IMR-90 (cell line): ENCODE measurements around the gene RBPJ. TPM values are rescaled to one million over a fixed set of nuclear protein-coding genes. Genes with fewer than 3 reads are reported as not detected.
A peak's percentile ranks its signal among the peaks of the same experiment; 100 is the strongest.

Experiments
- ATAC-seq: fragments of 200-7000 bp; cut with Tn5 transposase; 2 replicates; pipeline ENCODE4 v1.9.1; 2020; ENCODE audit warnings: low read depth, mild to moderate bottlenecking, moderate library complexity
- BruUV-seq: library from RNA; stranded (reverse); fragments of 400-500 nt; replicated peaks from 2 replicates; lab custom pipeline; 2021; lab: Mats Ljungman, UMichigan
- CTCF ChIA-PET: fragments of 300-600 bp; formaldehyde crosslinking; extraction: SDS; loops from one replicate; lab custom pipeline; 2021; ENCODE audit warnings: antibody characterized with exemption; lab: Yijun Ruan, JAX
- POLR2A ChIA-PET: fragments of 300-600 bp; sonication (Branson Sonifier 250); formaldehyde crosslinking; loops from one replicate; lab custom pipeline; 2022; ENCODE audit warnings: antibody characterized with exemption; ENCODE audit not compliant: unreplicated experiment; lab: Charles Lee
- DNase-seq: peaks from one replicate; pipeline ENCODE4 v3.0.0; 2013
- H2AFZ ChIP-seq: replicated peaks from 2 replicates; pipeline ENCODE3; 2013; ENCODE audit warnings: low read length, mild to moderate bottlenecking; ENCODE audit not compliant: poor library complexity
- H2AK5ac ChIP-seq: 2 replicates; pipeline ENCODE4 v1.6.1; 2013; ENCODE audit warnings: low read depth, low read length, inconsistent platforms
- H2AK9ac ChIP-seq: replicated peaks from 2 replicates; pipeline ENCODE3; 2013; ENCODE audit warnings: mild to moderate bottlenecking, low read depth, low read length, moderate library complexity; ENCODE audit not compliant: poor library complexity
- H2BK120ac ChIP-seq: 2 replicates; pipeline ENCODE4 v1.6.1; 2013; ENCODE audit warnings: low read depth, low read length, inconsistent platforms
- H2BK15ac ChIP-seq: 3 replicates; pipeline ENCODE4 v1.6.1; 2013; ENCODE audit warnings: low read depth, low read length, inconsistent platforms
- H2BK20ac ChIP-seq: 2 replicates; pipeline ENCODE4 v1.6.1; 2013; ENCODE audit warnings: low read depth, mild to moderate bottlenecking, inconsistent platforms, low read length, moderate library complexity
- H2BK5ac ChIP-seq: 2 replicates; pipeline ENCODE4 v1.6.1; 2013; ENCODE audit warnings: mild to moderate bottlenecking, low read depth, low read length, inconsistent platforms; ENCODE audit not compliant: poor library complexity, severe bottlenecking
- H3K14ac ChIP-seq: replicated peaks from 2 replicates; pipeline ENCODE4 v1.6.1; 2013; ENCODE audit warnings: low read depth, low read length, inconsistent platforms
- H3K18ac ChIP-seq: 2 replicates; pipeline ENCODE4 v1.6.1; 2013; ENCODE audit warnings: low read depth, low read length, control low read depth
- H3K23ac ChIP-seq: 2 replicates; pipeline ENCODE4 v1.6.1; 2013; ENCODE audit warnings: low read depth, low read length, inconsistent platforms
- H3K27ac ChIP-seq: 2 replicates; pipeline ENCODE4 v1.5.1; 2013; ENCODE audit warnings: mild to moderate bottlenecking, control low read depth, low read length; ENCODE audit not compliant: insufficient read depth
- H3K27me3 ChIP-seq: 2 replicates; pipeline ENCODE4 v1.6.1; 2013; ENCODE audit warnings: low read length; ENCODE audit not compliant: control insufficient read depth, insufficient read depth
- H3K36me3 ChIP-seq: 2 replicates; pipeline ENCODE4 v1.6.1; 2013; ENCODE audit warnings: low read length, mixed read lengths; ENCODE audit not compliant: control insufficient read depth, insufficient read depth
- H3K4ac ChIP-seq: 2 replicates; pipeline ENCODE4 v1.6.1; 2013; ENCODE audit warnings: low read depth, low read length, inconsistent platforms
- H3K4me1 ChIP-seq: 2 replicates; pipeline ENCODE4 v1.6.1; 2013; ENCODE audit warnings: low read length, mixed read lengths; ENCODE audit not compliant: control insufficient read depth, insufficient read depth
- H3K4me2 ChIP-seq: 2 replicates; pipeline ENCODE4 v1.6.1; 2013; ENCODE audit warnings: low read depth, mild to moderate bottlenecking, control low read depth, low read length, moderate library complexity
- H3K4me3 ChIP-seq: 2 replicates; pipeline ENCODE4 v1.5.1; 2013; ENCODE audit warnings: low read depth, mild to moderate bottlenecking, control low read depth, low read length, moderate library complexity; ENCODE audit not compliant: insufficient read depth
- H3K56ac ChIP-seq: 2 replicates; pipeline ENCODE4 v1.6.1; 2013; ENCODE audit warnings: low read length, inconsistent platforms; ENCODE audit not compliant: insufficient read depth; ENCODE audit errors: extremely low read depth
- H3K79me1 ChIP-seq, 2 experiments: 2 replicates each; pipeline ENCODE4 v1.6.1; 2013; ENCODE audit warnings: low read length in 2 of 2, inconsistent platforms in 1 of 2, low read depth in 1 of 2
- H3K9ac ChIP-seq: 2 replicates; pipeline ENCODE4 v1.6.1; 2013; ENCODE audit warnings: low read depth, low read length, control low read depth
- H3K9me1 ChIP-seq: 2 replicates; pipeline ENCODE4 v1.6.1; 2013; ENCODE audit warnings: low read length, inconsistent platforms; ENCODE audit not compliant: insufficient read depth
- H3K9me3 ChIP-seq: 2 replicates; pipeline ENCODE4 v1.6.1; 2013; ENCODE audit warnings: low read length; ENCODE audit not compliant: control insufficient read depth, insufficient read depth
- H4K20me1 ChIP-seq: 2 replicates; pipeline ENCODE4 v1.6.1; 2013; ENCODE audit warnings: low read length, inconsistent platforms; ENCODE audit not compliant: insufficient read depth
- H4K5ac ChIP-seq: 2 replicates; pipeline ENCODE4 v1.6.1; 2013; ENCODE audit warnings: mild to moderate bottlenecking, low read depth, low read length, control low read depth
- H4K8ac ChIP-seq, 2 experiments: 2 replicates each; pipeline ENCODE4 v1.6.1; 2013; ENCODE audit warnings: low read depth in 2 of 2, low read length in 2 of 2, control low read depth in 1 of 2, inconsistent platforms in 1 of 2
- H4K91ac ChIP-seq: 2 replicates; pipeline ENCODE4 v1.6.1; 2013; ENCODE audit warnings: low read depth, low read length, inconsistent platforms; ENCODE audit not compliant: insufficient read depth
- CTCF ChIP-seq: conservative IDR thresholded peaks from 2 replicates; pipeline ENCODE4 v1.5.1; 2012; ENCODE audit warnings: mild to moderate bottlenecking, low read depth, low read length, improper control_type of control experiment
- MAFK ChIP-seq: IDR thresholded peaks from 2 replicates; pipeline ENCODE4 v1.6.1; 2012; ENCODE audit warnings: low read depth, low read length, improper control_type of control experiment
- RAD21 ChIP-seq: IDR thresholded peaks from 2 replicates; pipeline ENCODE4 v1.6.1; 2012; ENCODE audit warnings: low read length, improper control_type of control experiment
- RCOR1 ChIP-seq: IDR thresholded peaks from 2 replicates; pipeline ENCODE4 v1.6.1; 2012; ENCODE audit warnings: mild to moderate bottlenecking, low read length, improper control_type of control experiment; ENCODE audit not compliant: insufficient replicate concordance
- RFX5 ChIP-seq: IDR thresholded peaks from 2 replicates; pipeline ENCODE4 v1.8.0; 2012; ENCODE audit warnings: low read depth, mild to moderate bottlenecking, low read length, moderate library complexity
- SMC3 ChIP-seq: fragments of 150-350 bp; IDR thresholded peaks from 2 replicates; pipeline ENCODE4 v1.6.1; 2016; ENCODE audit warnings: low read depth, mild to moderate bottlenecking, antibody characterized with exemption, low read length, moderate library complexity
- WGBS, 2 experiments: methylation state at CpG; one replicate each; pipeline versions ENCODE4 v1.1.5 to v1.1.7; 2013; ENCODE audit warnings: missing lambda C conversion rate in 2 of 2; ENCODE audit not compliant: insufficient read length in 1 of 2; ENCODE audit errors: extremely low coverage in 2 of 2; 5-methylcytosine and 5-hydroxymethylcytosine counted together
- dilution Hi-C: fragments of 300-500 bp; cut with HindIII; formaldehyde crosslinking; loops from one replicate; pipeline ENCODE4 v1.14.3; 2018; ENCODE audit warnings: low sequenced_read_pairs; ENCODE audit not compliant: unreplicated experiment
- in situ Hi-C: fragments of 300-500 bp; cut with MboI; formaldehyde crosslinking; loops from 3 replicates; pipeline ENCODE4 v1.14.3; 2019; ENCODE audit warnings: low sequenced_read_pairs, inconsistent platforms, mixed read lengths
- intact Hi-C: fragments of 100-400 bp; cut with micrococcal nuclease; formaldehyde crosslinking; loops from 2 replicates; pipeline ENCODE4 v1.10.0; 2022
- polyA plus RNA-seq, 3 experiments: library from polyadenylated mRNA; depleted of rRNA; stranded (reverse); fragments of >200 nt; gene quantifications; 2 replicates each; pipeline ENCODE4 v1.2.3, GENCODE V29; 2012; ENCODE audit warnings: low replicate concordance in 1 of 3
- total RNA-seq: library from RNA; depleted of rRNA; stranded (reverse); fragments of >200 nt; gene quantifications from 2 replicates; pipeline ENCODE4 v1.2.3, GENCODE V29; 2012

The RBPJ gene
- total and polyA plus RNA-seq, 2 of the 4 experiments (the other 2 are of a cell fraction), result 50.3 to 148 TPM

- ChIA-PET CTCF (interaction anchor here (0.6 to 1.8 kb wide), 7 partner anchors 28 to 538 kb away, joined by 3 to 12 read pairs (median 7); no protein-coding TSS in a partner anchor), POLR2A (no interaction called here)
- Histone ChIP-seq H3K4me1 (peaks cover 22% of the 10 kb centered on the region), H3K27ac (peak overlapping the region; percentile 82; the same call in 1 of the 2 replicates), H2BK15ac (peak overlapping the region; percentile 53; the same call in 2 of the 3 replicates), H3K14ac (peak overlapping the region; percentile 51), H3K4me2 (peak overlapping the region; percentile 76), H2BK20ac (peak overlapping the region; percentile 81), H3K4ac (peak overlapping the region; percentile 47), H3K4me3 (no peak overlapping the region), H2AFZ (no peak overlapping the region), H2BK120ac (peak overlapping the region; percentile 88), H3K27me3 (no peaks in the 10 kb centered on the region), H4K8ac (peak overlapping the region in 1 of 2 experiments; percentile 85; a peak in 2 of 4 replicates), H2BK5ac (peak overlapping the region; percentile 93), H4K91ac (peak overlapping the region; percentile 45), H3K23ac (peak overlapping the region; percentile 49; the same call in 1 of the 2 replicates), H3K79me1 (no peaks in the 10 kb centered on the region), H3K9ac (peak overlapping the region; percentile 19; the same call in 1 of the 2 replicates), H3K36me3 (no peaks in the 10 kb centered on the region), H3K18ac (peak overlapping the region; percentile 78), H2AK9ac (no peak overlapping the region), H3K9me1 (peaks cover 12% of the 10 kb centered on the region), H2AK5ac (peak overlapping the region; percentile 78), H4K20me1 (no peaks in the 10 kb centered on the region; the same call in 1 of the 2 replicates), H3K56ac (peak overlapping the region; percentile 73), H4K5ac (peak overlapping the region; percentile 65), H3K9me3 (peaks cover 10% of the 10 kb centered on the region)
- in situ Hi-C loops (loop anchor here (10.0 to 25.0 kb wide), 2 partner anchors 266 to 553 kb away; no protein-coding TSS in a partner anchor), dilution Hi-C loops (no loop called here), intact Hi-C loops (loop anchor here (1.0 to 2.0 kb wide), 4 partner anchors 126 to 551 kb away; partner anchors contain the start of genes STIM2 and TBC1D19)
- DNase-seq (peak; percentile 86), ATAC-seq (peak; percentile 53)
- WGBS, 2 experiments, result 60% methylated on average over 3 of the region's 19 CpGs; no CpG with 5 or more reads in 1 of the 2 experiments
- no TSS peak for BruUV-seq
- TF ChIP-seq RAD21, result peak; percentile 73
- TF ChIP-seq SMC3, result peak; percentile 75
- TF ChIP-seq RCOR1, result no peak
- TF ChIP-seq CTCF, result peak; percentile 65
- no peak for TF ChIP-seq MAFK
- no peak for TF ChIP-seq RFX5
These were observed 138.4 kb downstream of the RBPJ start for GRCh38 chr4:26459054-26459755.
